ENCODE results near the gene SARDH.

SARDH gene

GRCh38 chr9:133700819-133701320, 37.3 kb downstream of the SARDH start:
- no peak for DNase-seq

GRCh38 chr9:133699546-133699945, 38.6 kb downstream of the SARDH start:
- DNase-seq, result no peak

DNA sequence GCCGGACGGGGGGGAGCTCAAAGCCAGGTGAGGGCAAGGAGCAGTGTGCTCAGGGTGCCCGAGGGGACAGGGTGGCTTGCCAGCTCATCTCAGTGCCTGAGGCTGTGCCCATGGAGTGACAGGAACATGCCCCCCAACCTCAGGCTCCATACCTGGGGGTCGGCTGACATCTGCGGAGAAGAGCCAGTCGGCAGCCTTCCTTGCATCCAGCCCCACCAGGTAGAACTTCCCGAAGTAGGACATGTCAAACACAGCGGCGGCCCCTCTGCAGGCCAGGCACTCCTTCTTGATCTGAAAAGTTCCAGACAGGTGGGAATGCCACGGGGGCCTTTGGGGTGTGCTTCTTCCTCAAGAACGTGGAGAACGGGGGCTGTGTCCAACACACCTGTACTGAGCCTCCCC, 42.1 kb downstream of the SARDH start:
- DNase-seq, result no peak

GRCh38 chr9:133694686-133695085, 43.5 kb downstream of the SARDH start:
- DNase-seq, result no peak

DNA sequence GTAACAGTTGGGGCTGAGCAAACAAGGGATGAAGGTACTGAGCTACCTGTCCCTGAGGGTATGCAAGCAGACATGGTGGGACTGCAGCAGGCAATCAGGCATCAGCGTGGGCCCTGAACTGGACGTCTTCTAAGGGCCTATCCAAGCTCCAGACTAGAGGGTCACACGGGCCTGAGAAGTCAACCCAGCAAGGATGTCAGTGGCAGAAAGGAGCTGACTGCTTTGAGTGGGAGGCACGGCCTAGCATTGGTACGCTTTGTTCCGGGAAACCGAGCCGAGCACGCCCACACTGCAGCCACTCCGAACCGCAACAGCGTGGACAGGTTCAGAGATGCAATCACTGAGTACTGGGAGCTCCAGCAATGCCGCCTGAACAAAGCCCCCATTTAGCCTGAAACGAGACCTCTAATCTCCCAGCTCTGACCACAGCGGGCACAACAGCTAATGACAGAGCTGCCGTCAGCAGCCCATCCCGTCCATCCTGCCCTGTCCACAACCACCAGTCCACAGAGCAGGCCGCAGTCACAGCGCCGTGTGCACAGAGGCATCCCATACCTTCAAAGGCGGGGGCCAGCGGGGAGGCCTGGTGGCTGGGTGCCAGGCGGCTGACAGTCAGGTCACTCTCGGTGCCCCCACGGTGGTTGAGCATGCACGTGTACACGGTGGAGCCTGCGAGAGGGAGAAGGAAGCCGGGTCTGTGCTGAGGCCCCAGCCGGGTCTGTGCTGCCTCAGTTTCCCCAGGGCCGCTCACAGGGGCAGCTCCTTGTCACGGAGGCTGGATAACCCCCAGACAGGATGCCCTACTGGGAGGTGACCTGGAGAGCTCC, 44.2 kb downstream of the SARDH start:
- no peak for DNase-seq

GRCh38 chr9:133693116-133693515, 45.0 kb downstream of the SARDH start:
- no peak for DNase-seq

- DNase-seq, result no peak
These were observed 45.7 kb downstream of the SARDH start for GRCh38 chr9:133692364-133692985.

DNA sequence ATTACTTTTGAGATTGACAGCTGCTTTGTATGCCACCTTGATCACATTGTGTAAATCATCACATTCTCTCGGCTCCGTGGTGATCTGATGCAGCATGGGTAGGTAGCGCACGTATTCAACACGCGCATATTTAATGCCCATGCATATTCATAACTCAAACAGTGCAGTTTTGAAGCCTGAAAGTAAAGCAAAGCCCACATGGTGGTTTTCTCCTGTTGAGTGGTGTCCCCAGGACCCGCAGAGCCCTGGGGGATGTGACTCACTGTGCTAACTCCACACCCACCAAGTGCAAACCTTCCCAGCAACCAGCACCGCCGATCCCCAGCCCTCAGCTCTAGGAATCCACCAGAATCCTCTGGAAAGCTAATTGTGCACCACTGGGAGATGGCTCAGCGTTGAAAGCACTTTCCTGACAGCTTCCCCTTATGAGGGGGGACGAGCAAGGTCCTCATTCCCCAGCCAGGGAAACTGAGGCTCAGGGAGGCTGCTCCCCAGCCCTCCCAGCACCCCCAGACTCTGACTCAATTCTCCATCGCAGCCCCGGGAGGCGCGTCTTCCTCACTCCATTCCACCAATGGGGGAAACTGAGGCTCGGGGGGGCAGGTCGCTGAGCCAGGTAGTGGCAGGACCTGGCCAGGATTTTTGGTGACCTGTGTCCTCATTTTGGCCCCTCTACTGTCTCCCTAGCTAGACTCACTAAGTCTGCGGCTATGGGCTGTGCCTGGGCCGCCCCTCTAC, 46.4 kb downstream of the SARDH start:
- DNase-seq, result no peak

GRCh38 chr9:133691191-133691590, 47.0 kb downstream of the SARDH start:
- DNase-seq, result no peak

DNA sequence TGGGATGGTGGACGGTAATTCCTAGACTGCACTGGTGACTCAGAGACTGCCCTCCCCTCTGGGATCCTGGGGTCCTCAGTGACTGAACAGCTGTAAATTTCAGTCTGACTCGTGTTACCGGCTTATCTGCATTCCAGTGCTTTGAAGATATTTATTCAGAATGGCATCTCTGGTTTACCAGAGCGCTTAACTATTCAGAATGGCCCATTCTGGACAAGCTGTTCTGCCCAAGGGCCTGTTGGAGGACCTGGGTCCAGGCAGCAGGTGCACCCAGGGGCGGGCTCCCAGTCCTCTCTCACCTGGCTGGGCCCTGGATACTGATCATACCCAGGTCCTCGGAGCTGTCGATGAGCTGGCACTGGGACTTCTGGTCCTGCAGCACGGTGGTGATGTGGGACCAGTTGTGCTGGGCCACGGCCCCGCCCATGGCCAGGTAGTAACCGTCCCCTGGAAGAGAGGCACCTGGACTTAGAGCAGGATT, 48.0 kb downstream of the SARDH start:
- no peak for DNase-seq

GRCh38 chr9:133689151-133689763, 48.9 kb downstream of the SARDH start:
- no peak for DNase-seq

DNA sequence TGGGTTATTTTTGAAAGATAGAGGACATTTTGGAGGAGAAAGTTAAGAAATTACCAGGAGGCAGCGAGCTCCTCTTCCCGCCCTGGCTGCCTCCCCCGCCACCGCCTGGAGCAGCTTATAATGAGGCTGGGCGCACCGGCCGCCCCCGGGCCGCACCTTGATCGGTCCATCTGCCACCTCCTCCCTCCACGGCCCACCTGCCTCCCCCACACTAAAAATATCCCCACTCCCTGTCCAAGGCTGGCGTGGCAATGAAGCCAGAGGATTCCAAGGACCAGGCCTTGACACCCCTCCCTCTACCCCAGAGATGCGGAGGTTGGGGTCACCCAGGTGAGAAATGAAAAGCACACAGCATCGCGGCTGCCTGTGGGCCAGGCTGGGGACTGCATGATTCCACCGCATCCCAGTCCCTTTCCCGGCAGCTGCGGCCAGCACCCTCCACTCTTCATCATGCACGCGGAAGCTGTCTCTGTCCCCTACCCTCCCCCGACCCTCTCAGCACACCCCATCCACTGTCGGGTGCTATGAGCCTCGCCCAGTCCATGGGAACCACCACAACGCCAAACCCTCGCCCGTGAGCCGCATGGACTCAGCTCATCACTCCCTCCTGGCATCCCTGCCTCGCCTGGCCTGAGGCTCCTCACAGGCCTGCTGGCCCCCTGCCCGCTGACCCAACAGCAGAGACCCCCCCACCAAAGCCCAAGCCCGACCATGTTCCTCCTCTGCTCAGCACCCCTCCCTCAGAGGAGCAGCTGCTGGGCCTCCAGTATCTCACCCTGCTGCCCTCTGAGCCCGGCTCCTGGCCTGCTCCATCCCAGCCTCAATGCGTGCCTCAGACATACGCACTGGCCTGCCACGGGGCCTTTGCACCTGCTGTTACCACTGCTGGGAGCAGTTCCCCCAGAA, 50.0 kb downstream of the SARDH start:
- DNase-seq, result no peak

DNA sequence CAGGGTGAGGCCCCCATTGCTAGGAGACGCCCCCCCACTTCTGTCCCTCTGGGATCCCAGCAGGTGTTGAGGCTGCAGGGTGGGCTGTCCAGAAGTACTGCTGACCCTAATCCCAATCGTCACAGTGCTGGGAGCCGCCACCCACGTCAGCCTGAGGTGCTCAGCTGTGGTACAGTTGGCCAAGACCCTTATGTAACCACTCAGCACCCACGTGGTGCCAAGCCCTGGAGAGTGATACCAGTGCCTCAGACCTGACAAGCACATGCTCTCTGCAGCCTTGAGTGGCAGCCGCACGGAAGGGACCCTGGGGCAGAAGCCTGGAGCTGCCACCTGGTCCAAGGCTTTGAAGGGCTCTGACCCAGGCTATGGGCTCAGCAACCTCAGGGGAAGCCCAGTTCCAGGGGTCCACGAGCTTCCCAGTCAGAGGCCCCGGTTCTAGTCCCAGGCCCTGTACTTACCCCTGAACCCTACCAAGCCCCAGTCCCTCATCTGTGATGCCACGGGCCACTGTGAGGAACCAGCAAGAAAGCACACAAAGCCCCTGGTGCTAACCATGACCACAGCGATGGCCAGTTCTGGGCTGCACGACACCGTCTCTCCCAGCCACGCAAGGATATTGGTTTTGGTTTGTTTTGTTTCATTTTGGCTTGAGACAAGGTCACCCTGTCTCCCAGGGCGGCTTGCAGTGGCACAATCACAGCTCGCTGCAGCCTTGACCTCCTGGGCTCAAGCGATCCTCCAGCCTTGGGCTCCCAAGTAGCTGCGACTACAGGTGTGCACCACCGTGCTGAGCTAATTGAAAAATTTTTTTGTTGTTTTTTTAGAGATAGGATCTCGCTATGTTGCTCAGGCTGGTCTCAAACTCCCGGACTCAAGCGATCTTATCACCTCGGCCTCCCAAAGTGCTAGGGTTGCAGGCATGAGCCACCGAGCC, 51.2 kb downstream of the SARDH start:
- DNase-seq, result no peak

DNA sequence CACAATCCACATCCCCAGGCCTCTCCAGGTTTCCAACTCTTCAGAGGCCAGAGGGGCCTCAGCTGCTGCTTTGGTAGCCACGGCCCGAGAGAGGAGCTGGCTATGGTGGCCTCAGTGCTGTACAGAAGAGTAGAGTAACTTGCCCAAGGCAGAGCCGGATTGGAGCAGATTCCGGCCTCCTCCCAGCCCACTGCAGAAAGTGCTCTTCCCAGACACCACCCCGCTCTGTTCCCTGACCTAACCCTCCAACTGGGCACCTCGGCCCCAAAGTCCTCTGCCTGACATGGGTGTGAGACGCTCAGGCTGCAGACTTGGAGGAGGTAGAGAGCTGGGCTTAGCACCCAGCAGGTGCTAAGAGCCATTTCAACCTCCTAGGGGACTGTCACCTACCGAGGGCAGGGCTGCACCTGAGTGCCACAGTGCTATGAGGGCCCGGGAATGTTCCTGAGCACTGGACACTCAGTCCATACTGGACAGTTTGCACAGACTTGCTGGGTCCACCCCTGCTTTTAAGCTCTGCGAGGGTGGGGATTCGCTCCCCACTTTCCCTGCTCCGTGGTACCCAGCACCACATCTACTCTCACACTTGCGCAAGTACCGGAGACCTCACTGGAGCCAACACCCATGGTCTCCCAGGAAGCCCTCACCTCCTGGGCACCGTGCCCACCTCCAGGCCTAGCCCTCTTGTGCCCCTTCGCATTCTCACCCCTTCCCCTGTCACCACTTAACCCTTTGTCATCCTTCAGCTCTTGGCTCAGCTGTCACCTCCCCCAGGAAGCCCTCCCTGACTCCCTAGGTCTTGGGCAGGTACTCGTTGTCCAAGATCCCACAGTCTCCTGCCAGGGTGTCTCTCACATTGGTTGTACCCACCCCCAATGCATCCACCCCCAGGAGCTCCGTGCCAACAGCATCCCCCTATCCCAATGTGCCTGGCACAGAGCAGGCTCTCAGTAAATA, 52.2 kb downstream of the SARDH start:
- no peak for DNase-seq

GRCh38 chr9:133684936-133685361, 53.2 kb downstream of the SARDH start:
- DNase-seq, result no peak

DNA sequence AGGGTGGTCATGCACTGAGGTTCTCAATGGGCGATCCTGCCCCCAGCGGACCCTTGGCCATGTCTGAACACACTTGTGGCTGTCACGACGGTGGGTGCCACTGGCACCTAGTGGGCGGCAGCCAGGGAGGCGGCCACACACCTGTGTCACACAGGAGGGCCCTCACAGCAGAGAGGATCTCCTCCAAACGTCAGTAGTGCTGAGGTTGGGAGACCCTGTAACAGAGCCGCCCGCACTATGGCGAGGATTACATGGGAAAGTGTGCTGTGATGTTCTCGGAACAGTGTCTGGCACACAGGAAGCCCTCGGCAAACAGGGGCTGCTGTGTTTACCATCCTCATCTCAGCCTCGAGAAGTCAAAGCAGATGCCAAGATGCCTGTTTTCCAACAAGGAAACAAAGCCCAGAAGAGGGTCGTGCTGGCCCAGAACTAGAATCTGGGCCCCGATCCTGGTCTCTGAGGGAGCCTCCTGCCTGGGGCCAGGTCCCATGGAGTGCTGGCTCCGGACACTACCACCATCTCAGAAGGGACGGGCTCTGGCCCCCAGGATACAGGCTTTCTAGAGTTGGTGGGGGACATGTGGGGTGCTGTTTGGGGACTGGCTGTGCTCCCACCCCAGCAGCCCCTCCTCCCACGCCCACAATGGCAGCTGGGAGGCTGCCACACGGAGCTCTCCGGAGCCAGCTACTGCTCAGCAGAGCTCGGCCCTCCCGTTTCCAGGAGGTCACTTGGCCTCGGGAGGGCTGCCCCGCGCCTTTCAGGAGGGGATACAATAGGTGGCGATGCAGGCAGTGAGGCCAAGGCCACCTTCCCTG, 53.8 kb downstream of the SARDH start:
- DNase-seq, result no peak

DNA sequence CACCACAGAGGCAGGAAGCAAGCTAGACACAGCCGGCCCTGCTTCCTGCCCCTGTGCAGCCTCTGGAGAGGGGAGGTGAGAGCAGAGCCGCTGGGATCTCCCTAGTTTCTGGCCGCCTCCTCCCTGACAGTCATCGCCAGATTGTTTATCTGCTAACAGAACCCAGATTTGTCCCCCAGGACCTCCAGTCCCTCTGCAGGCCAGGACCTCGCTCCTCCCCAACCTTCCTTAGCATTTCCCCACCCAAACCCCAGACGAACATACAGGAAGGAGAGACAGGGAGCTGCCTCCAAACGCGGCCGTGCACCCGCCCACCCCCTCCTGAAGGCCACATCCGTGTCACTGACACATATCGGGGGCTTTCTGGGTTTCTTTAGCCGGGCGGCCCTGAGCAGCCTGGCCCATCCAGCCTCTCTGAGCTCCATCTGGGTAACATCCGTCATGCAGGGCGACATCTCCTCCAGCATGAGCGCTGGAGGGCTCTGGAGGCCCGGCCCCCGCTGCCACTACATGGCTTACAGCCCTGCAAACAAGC, 54.5 kb downstream of the SARDH start:
- no peak for DNase-seq

Measured in femur (tissue), 1 donor.